ENCODE measurements around the gene SNAP25. TPM values are rescaled to one million over a fixed set of nuclear protein-coding genes. Genes with fewer than 3 reads are reported as not detected.

Gene SNAP25
- total and polyA plus RNA-seq, 9 of the 15 experiments (the other 6 are each of a cell fraction or from before 2014, with no cell fraction given): 0.07 TPM; not detected in 8

DNA sequence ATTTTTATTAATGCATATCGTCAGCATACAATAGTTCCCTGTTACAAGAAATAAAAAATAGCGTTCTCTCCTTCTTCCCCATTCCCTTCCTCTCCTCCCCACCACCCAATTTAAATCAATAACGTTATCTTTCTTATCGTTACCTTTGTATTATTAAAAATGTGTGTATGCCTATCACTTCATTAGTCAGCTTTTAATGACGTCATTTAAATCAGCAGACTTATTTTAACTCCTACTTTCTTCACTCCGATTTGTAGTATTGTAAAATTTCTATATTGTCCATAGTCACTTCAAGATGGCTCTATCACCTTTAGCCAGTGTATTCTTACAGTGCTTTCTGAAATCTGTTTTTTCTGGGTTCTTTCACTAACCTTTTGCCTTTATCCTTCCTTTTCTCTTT is 126.3 kb downstream of the SNAP25 start:
- no peaks in the 10 kb centered on the region for H3K9me3 ChIP-seq (replicated peaks; ENCODE audit: control insufficient read depth, insufficient read depth, low read depth, low read length)
- TF ChIP-seq, protein P1, sequence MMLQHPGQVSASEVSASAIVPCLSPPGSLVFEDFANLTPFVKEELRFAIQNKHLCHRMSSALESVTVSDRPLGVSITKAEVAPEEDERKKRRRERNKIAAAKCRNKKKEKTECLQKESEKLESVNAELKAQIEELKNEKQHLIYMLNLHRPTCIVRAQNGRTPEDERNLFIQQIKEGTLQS (IDR thresholded peaks at IDR 0.05): peak; percentile 59; the same call in 1 of the 2 replicates
- TF ChIP-seq, protein P1 (CRISPR knock-in tag; conservative IDR thresholded peaks at IDR 0.05): no peak
- TF ChIP-seq PTTG1 (tag; IDR thresholded peaks at IDR 0.05; ENCODE audit: low read depth) (no peak), ATF7 (IDR thresholded peaks at IDR 0.05) (peak; percentile 41; the same call in 1 of the 2 replicates)
- ChIA-PET POLR2A (no interaction called here), CTCF (ENCODE audit: low intra/inter-chr PET ratio) (no interaction called here)
- no peak overlapping the region for H3K27ac ChIP-seq (ENCODE audit: extremely low read depth, low read depth, low read length)
- DNase-seq (ENCODE audit: extremely low read depth in 1 of 4, low spot score in 3 of 4) (no peak), ATAC-seq (no peak), FAIRE-seq (no peak)
- no peaks in the 10 kb centered on the region for H4K20me1 ChIP-seq (replicated peaks; ENCODE audit: control insufficient read depth, insufficient read depth, low read length)
- in situ Hi-C loops (cut with MboI) (no loop called here), intact Hi-C loops (cut with micrococcal nuclease) (no loop called here)
- no peak overlapping the region for H2AFZ ChIP-seq (ENCODE audit: low read depth, low read length)
- no TSS peak for BruUV-seq (replicated peaks)
- H3K4me2 ChIP-seq (ENCODE audit: insufficient read depth, low read length): no peak overlapping the region
- no peaks in the 10 kb centered on the region for H3K36me3 ChIP-seq (ENCODE audit: control insufficient read depth, insufficient read depth, low read length)
- no peaks in the 10 kb centered on the region for H3K9me1 ChIP-seq (ENCODE audit: control insufficient read depth, insufficient read depth, low read length)
- whole genome bisulfite sequencing (ENCODE audit: insufficient coverage, low coverage, missing lambda C conversion rate): 2% methylated on average over 5 of the region's 6 CpGs
- H3K4me1 ChIP-seq (replicated peaks in 1 of 2; ENCODE audit: control insufficient read depth in 2 of 2, insufficient read depth in 2 of 2, low read length in 2 of 2): no peaks in the 10 kb centered on the region
- no peaks in the 10 kb centered on the region for H3K27me3 ChIP-seq (ENCODE audit: control insufficient read depth in 2 of 2, insufficient read depth in 2 of 2, low read length in 2 of 2)
- no peaks in the 10 kb centered on the region for H3K79me2 ChIP-seq (ENCODE audit: control insufficient read depth, insufficient read depth, low read length)
- H3K4me3 ChIP-seq: no peak overlapping the region
- no peak overlapping the region for H3K9ac ChIP-seq (ENCODE audit: insufficient read depth in 1 of 2, low read depth in 2 of 2, low read length in 2 of 2)
